Measurements from ENCODE around the gene ABCA8.

- no peak for TF ChIP-seq CTCF (IDR thresholded peaks at IDR 0.05)
- no peak for TF ChIP-seq POLR2AphosphoS5 (IDR thresholded peaks at IDR 0.05)
These were observed 10.7 kb downstream of the ABCA8 start for GRCh38 chr17:68944435-68945035.

Data from gastroesophageal sphincter (tissue), 3 donors.